ENCODE measurements around the gene APBB3. TPM values are rescaled to one million over a fixed set of nuclear protein-coding genes. Genes with fewer than 3 reads are reported as not detected.
A peak's percentile ranks its signal among the peaks of the same experiment; 100 is the strongest.

Gene APBB3
- total RNA-seq, 6 donors from 2014 or later: 14.1 to 127 (median 28.4) TPM

GRCh38 chr5:140567136-140567818, 2.9 kb upstream of the APBB3 start:
- H3K36me3 ChIP-seq: peaks cover 2 to 32% (median 16%) of the 10 kb centered on the region in 4 donors
- peak overlapping the region in 3 of 4 donors; percentile 37 to 97 (median 85) for H3K27ac ChIP-seq
- H3K4me3 ChIP-seq: no peak overlapping the region
- DNase-seq (peak in 1 of 2 donors; percentile 78), ATAC-seq (ENCODE audit: low FRiP score in 2 of 2) (no peak)
- H3K27me3 ChIP-seq: no peaks in the 10 kb centered on the region
- H3K4me1 ChIP-seq: peaks cover 55 to 81% (median 67%) of the 10 kb centered on the region in 4 donors
- TF ChIP-seq EP300 (IDR thresholded peaks at IDR 0.05) (no peak), POLR2AphosphoS5 (IDR thresholded peaks at IDR 0.05) (no peak), POLR2A (IDR thresholded peaks at IDR 0.05) (no peak), CTCF (IDR thresholded peaks at IDR 0.05) (no peak)
- H3K9me3 ChIP-seq: no peaks in the 10 kb centered on the region
- 91 to 99% methylated on average over 11 to 22 of the region's 22 CpGs for WGBS, 2 donors

GRCh38 chr5:140566665-140567064, 2.3 kb upstream of the APBB3 start:
- ATAC-seq (ENCODE audit: low FRiP score in 2 of 2) (no peak), DNase-seq (no peak)
- 93% methylated on average over 3 to 5 of the region's 5 CpGs for WGBS, 2 donors
- Histone ChIP-seq H3K4me1 (peaks cover 55 to 81% (median 68%) of the 10 kb centered on the region in 4 donors), H3K27me3 (no peaks in the 10 kb centered on the region), H3K36me3 (peaks cover 2 to 38% (median 16%) of the 10 kb centered on the region in 4 donors), H3K9me3 (no peaks in the 10 kb centered on the region), H3K27ac (peak overlapping the region; percentile 94 to 97 (median 94)), H3K4me3 (no peak overlapping the region)
- TF ChIP-seq POLR2AphosphoS5 (IDR thresholded peaks at IDR 0.05) (no peak), POLR2A (IDR thresholded peaks at IDR 0.05) (no peak)

GRCh38 chr5:140565780-140566095, 1.3 kb upstream of the APBB3 start:
- H3K27ac ChIP-seq: peak overlapping the region; percentile 94 to 97 (median 94)
- DNase-seq (peak in 1 of 2 donors; percentile 89), ATAC-seq (ENCODE audit: low FRiP score in 2 of 2) (peak in 1 of 2 donors; percentile 38)
- H3K36me3 ChIP-seq: peaks cover 2 to 44% (median 17%) of the 10 kb centered on the region in 4 donors
- no peaks in the 10 kb centered on the region for H3K9me3 ChIP-seq
- 78 to 79% methylated on average over 4 of the region's 4 CpGs for WGBS, 2 donors
- TF ChIP-seq POLR2AphosphoS5 (IDR thresholded peaks at IDR 0.05) (peak; percentile 34 to 42), CTCF (IDR thresholded peaks at IDR 0.05) (no peak), EP300 (IDR thresholded peaks at IDR 0.05) (peak in 1 of 4 donors; percentile 65), POLR2A (IDR thresholded peaks at IDR 0.05) (peak in 1 of 4 donors; percentile 32)
- H3K4me1 ChIP-seq: peaks cover 55 to 72% (median 68%) of the 10 kb centered on the region in 4 donors
- no peaks in the 10 kb centered on the region for H3K27me3 ChIP-seq
- peak overlapping the region; percentile 71 to 85 (median 74) for H3K4me3 ChIP-seq

GRCh38 chr5:140565024-140565779, 804 bp upstream of the APBB3 start:
- TF ChIP-seq CTCF (IDR thresholded peaks at IDR 0.05) (no peak), EP300 (IDR thresholded peaks at IDR 0.05) (no peak), POLR2AphosphoS5 (IDR thresholded peaks at IDR 0.05) (no peak), POLR2A (IDR thresholded peaks at IDR 0.05) (no peak)
- no peaks in the 10 kb centered on the region for H3K9me3 ChIP-seq
- H3K4me1 ChIP-seq: peaks cover 55 to 66% (median 65%) of the 10 kb centered on the region in 4 donors
- peaks cover under 1 to 41% (median 17%) of the 10 kb centered on the region in 4 donors for H3K36me3 ChIP-seq
- no peaks in the 10 kb centered on the region for H3K27me3 ChIP-seq
- peak overlapping the region; percentile 94 to 97 (median 94) for H3K27ac ChIP-seq
- H3K4me3 ChIP-seq: peak overlapping the region; percentile 71 to 85 (median 74)
- 5% methylated on average over 13 of the region's 13 CpGs for WGBS, 2 donors
- ATAC-seq (ENCODE audit: low FRiP score in 2 of 2) (peak in 1 of 2 donors; percentile 1), DNase-seq (no peak)

GRCh38 chr5:140563596-140563995, 802 bp downstream of the APBB3 start:
- Histone ChIP-seq H3K36me3 (peaks cover 0 to 36% (median 17%) of the 10 kb centered on the region in 4 donors), H3K9me3 (no peaks in the 10 kb centered on the region), H3K27me3 (no peaks in the 10 kb centered on the region), H3K4me3 (peak overlapping the region; percentile 23 to 85 (median 74)), H3K27ac (peak overlapping the region; percentile 94 to 97 (median 94)), H3K4me1 (peaks cover 38 to 50% (median 49%) of the 10 kb centered on the region in 4 donors)
- WGBS, 2 donors: 58 to 59% methylated on average over 6 to 8 of the region's 8 CpGs
- no peak for DNase-seq
- ATAC-seq (ENCODE audit: low FRiP score in 2 of 2): no peak
- TF ChIP-seq EP300 (IDR thresholded peaks at IDR 0.05): no peak
- no peak for TF ChIP-seq POLR2AphosphoS5 (IDR thresholded peaks at IDR 0.05)
- TF ChIP-seq POLR2A (IDR thresholded peaks at IDR 0.05): no peak
- no peak for TF ChIP-seq CTCF (IDR thresholded peaks at IDR 0.05)
